Fibroblast of skin of left quadriceps (primary cell): ENCODE measurements around the gene ASTN2.
"Not testable (repeated sequence)": the region's sequence is repeated elsewhere in the genome, so short reads cannot be mapped to it uniquely, and the experiment has no call there.

Source experiments
- DNase-seq, 2 experiments: peaks; one replicate each; pipeline ENCODE4 v3.0.0-alpha.2; 2013; ENCODE audit warnings: low read depth in 2 of 2

Gene ASTN2

DNA sequence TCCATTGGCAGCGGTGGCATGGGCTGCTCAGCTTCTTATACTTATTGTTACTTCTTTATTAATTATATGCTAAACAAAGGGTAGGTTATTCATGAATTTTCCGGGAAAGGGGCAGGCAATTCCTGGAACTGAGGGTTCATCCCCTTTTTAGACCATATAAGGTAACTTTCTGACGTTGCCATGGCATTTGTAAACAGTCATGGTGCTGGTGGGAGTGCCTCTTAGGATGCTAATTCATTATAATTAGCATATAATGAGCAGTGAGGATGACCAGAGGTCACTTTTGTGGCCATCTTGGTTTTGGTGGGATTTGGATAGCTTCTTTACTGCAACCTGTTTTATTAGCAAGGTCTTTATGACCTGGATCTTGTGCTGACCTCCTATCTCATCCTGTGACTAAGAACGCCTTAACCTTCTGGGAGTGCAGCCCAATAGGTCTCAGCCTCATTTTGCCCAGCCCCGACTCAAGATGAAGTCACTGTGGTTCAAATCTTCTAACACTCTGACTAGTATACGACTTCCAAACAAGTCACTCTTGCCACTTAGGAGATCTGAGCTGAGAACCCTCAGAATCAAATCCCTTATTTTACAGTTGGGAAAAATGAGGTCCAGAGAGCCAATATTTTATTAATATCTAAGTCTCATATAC, 490.3 kb downstream of the ASTN2 start:
- no peak for DNase-seq

- not testable (repeated sequence) for DNase-seq
Observed at GRCh38 chr9:116917895-116918508, 496.9 kb downstream of the ASTN2 start.

GRCh38 chr9:116913536-116913935, 501.3 kb downstream of the ASTN2 start:
- DNase-seq: no peak

GRCh38 chr9:116910201-116910600, 504.7 kb downstream of the ASTN2 start:
- no peak for DNase-seq

- DNase-seq: no peak
Observed at GRCh38 chr9:116907989-116908388, 506.9 kb downstream of the ASTN2 start.

DNA sequence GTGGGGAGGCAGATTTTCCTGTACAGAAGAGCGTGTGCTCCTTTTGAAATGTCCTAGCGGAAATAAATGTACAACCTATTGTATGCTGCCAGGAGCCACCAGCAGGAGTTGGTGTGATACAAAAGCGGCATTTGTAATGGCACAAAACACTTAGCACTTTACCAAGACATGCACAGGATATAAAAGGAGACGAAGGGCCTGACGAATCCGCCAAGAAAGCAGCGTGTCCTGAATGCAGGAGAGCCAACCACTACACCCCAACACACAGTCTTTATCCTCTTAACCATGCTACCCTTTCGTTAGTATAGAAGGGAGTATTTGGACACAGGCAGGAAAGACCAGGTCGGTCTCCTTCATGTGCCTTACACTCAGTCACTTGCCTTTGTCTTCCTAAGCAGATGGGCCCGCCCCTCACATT, 509.7 kb downstream of the ASTN2 start:
- DNase-seq: no peak

DNA sequence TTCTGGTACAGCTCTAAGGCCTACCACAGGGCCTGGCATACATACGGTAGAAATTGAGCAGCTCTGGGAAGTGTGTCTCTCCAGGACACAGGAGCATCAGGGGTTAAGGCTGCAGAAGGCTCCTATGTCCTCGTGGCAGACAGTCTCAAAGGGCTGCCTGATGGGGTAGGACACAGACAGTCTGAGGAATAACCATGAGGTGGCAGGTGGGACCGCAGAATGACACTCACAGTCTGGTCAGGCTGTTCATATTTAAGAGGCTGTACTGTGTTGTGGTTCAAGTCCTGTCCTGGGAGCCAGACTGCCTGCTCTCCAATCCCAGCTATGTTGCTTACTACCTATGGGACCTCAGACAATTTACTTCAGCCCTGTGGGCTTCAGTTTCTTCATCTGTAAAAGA, 510.7 kb downstream of the ASTN2 start:
- DNase-seq: no peak

GRCh38 chr9:116901260-116901659, 513.6 kb downstream of the ASTN2 start:
- no peak for DNase-seq

DNA sequence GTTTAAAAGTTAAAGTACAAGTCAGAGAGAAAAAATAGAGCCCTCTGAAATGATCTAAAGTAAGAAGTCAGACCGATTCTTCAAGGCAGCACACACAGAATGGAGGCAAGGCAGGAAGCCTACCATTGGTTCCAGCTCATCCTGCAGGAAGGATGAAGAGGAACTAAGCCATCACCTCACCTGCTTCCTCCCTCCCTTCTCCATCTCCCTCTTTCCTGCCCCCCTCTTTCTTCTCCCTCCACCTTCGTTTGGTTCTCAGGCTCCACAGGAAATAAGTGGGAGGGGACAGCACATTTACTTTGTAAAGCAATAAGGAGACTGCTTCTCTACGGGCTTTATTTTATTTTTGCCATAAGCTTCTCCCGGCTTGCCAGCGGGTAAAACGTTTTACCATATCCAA, 514.3 kb downstream of the ASTN2 start:
- no peak for DNase-seq

DNA sequence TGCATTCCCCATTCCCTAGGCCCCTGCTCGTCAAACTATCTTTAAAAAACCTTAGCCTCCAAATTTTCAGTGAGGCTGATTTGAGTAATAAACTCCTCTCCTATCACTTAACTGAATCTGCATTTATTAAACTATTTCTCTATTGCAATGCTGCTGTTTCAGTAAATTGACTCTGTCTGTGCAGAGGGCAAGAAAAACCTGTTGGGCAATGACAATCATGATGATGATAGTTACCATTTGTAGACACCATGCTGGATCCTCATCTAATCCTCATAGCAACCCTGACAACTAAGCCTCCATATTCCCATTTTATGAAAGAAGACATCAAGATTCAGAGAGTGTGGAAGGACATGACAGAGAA, 514.9 kb downstream of the ASTN2 start:
- no peak for DNase-seq

DNA sequence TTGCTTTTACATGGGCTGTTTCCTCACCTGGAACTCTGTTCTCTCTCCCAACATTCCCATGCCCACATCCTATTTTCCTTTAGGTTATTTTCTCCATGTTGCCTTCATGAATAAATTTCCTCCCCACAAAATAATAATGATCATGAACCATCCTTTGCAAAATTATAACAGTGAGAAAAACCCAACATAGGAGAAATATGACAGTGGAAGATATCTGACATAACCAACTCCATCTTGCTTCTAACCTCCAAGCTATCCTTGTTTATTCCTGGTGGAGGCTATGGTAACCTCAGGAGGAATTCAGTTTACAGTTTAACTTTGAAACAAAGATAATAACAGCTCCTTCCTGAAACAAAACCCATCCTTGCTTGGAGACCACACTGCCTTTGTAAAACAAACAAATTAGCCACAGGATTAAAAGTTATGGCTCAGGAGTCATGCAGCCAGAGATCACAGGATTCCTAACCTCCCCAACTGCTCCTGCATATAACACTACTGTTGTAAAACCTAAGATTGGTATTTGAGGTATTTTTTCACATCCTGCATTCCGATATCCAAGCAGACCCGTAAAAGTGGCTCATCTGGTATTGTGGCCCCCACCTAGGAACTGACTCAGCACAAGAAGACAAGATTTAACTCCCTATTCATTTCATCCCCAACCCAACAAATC, 515.4 kb downstream of the ASTN2 start:
- peak; percentile 10 to 23 for DNase-seq

DNA sequence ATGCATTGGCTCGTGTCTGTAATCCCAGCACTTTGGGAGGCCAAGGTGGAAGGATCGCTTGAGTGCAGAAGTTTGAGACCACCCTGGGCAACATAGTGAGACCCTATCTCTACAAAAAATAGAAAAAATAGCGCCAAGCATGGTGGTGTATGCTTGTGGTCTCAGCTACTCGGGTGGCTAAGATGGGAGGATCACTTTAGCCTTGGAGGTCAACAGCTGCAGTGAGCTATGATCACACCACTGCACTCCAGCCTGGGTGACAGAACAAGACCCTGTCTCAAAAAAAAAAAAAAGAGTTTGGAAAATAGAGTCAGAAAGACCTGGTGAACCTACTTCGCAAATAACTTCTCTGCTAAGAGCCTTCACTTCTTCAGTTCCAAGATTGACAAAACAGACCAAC, 516.7 kb downstream of the ASTN2 start:
- not testable (repeated sequence) for DNase-seq

DNA sequence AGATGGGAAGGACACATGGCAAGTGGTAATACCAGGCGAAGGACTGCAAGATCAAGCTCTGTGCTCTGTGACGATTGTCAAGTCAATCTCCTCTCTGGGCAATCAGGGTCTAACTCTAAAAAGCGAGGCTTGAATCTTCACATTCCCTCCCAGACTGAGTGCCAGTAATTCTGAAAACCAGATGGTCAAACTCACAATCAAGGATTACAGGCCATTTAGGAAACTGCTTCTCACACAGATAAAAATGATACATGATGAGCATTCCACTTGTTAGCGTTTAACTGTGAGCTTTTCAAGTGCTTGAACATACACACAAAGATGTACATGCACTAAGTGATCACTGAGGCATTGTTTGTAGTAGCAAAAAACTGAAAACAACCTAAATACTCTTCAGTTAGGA, 517.7 kb downstream of the ASTN2 start:
- no peak for DNase-seq

GRCh38 chr9:116895961-116896360, 518.9 kb downstream of the ASTN2 start:
- no peak for DNase-seq

DNA sequence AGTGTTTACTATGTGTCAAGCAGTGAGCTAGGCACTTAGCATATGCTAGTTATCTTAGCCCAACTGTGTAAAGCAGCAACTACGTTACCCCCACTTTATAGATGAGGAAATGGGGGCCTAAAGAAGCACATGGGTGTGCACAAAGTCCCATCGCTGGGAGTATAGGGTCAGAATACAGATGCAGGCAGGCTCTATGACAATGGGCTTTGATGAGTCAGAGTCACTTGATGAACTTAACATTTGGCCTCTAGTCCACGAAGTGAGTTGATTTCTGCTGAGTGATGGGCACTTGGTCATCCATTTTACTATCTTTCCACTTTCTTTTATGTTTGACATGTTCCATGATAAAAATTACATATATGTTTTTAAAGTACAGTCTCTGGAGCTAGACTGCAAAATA, 523.4 kb downstream of the ASTN2 start:
- no peak for DNase-seq

- DNase-seq: not testable (repeated sequence)
Observed at GRCh38 chr9:116888476-116888875, 526.4 kb downstream of the ASTN2 start.

DNA sequence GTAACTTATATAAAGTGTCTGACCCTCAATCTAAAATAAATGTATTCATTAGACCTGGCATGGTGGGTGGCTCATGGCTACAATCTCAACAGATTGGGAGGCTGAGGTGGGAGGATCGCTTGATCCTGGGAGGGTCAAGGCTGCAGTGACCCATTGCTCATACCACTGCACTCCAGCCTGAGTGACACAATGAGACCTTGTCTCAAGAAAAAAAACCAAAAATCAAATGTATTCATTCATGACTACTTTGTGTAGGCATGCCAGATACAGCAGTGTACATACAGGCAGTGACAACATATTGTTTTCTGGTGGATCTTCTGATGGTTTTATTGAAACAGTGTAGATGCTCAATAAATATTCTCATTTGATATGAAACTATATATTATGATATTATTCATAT, 526.8 kb downstream of the ASTN2 start:
- no peak for DNase-seq

- DNase-seq: no peak
Observed at GRCh38 chr9:116883676-116884075, 531.2 kb downstream of the ASTN2 start.

GRCh38 chr9:116877072-116877471, 537.8 kb downstream of the ASTN2 start:
- no peak for DNase-seq

- DNase-seq: no peak
Observed at GRCh38 chr9:116875576-116875975, 539.3 kb downstream of the ASTN2 start.

GRCh38 chr9:116873937-116874914, 540.6 kb downstream of the ASTN2 start:
- no peak for DNase-seq

DNA sequence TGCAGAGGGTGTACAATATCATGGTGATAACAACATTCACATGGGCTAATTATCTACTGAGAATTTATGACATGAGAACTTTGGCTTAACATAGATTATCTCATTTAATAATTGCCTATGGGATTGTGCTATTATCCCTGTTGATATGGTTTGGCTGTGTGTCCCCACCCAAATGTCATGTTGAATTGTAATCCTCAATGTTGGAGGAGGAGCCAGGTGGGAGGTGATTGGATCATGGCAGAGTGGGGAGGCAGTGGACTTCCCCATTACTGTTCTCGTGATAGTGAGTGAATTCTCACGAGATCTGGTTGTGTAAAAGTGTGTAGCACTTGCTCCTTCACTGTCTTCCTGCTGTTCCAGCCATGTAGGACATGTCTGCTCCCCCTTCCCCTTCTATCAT, 541.4 kb downstream of the ASTN2 start:
- no peak for DNase-seq
